GM21529 (cell line): ENCODE results near the gene GAB1.
A peak's percentile ranks its signal among the peaks of the same experiment; 100 is the strongest.

Experiments used
- ATAC-seq: cut with Tn5 transposase; IDR thresholded peaks from one replicate; pipeline ENCODE4 v1.9.1; 2021; ENCODE audit not compliant: unreplicated experiment

Gene GAB1

GRCh38 chr4:143407888-143408287, 71.2 kb downstream of the GAB1 start:
- ATAC-seq = no peak

GRCh38 chr4:143410015-143410414, 73.3 kb downstream of the GAB1 start:
- no peak for ATAC-seq

GRCh38 chr4:143411527-143412419, 75.1 kb downstream of the GAB1 start:
- ATAC-seq = no peak

GRCh38 chr4:143412420-143412758, 75.7 kb downstream of the GAB1 start:
- ATAC-seq = no peak

GRCh38 chr4:143417679-143418403, 81.2 kb downstream of the GAB1 start:
- ATAC-seq = peak; percentile 89

GRCh38 chr4:143420227-143420626, 83.6 kb downstream of the GAB1 start:
- peak; percentile 34 for ATAC-seq

GRCh38 chr4:143421609-143422008, 84.9 kb downstream of the GAB1 start:
- ATAC-seq = no peak

GRCh38 chr4:143424276-143424675, 87.6 kb downstream of the GAB1 start:
- ATAC-seq = no peak

GRCh38 chr4:143431526-143432257, 95.0 kb downstream of the GAB1 start:
- no peak for ATAC-seq

- no peak for ATAC-seq
Measured at GRCh38 chr4:143432258-143432591, 95.5 kb downstream of the GAB1 start.

- ATAC-seq = no peak
Measured at GRCh38 chr4:143433231-143433630, 96.6 kb downstream of the GAB1 start.

GRCh38 chr4:143435955-143436354, 99.3 kb downstream of the GAB1 start:
- no peak for ATAC-seq

GRCh38 chr4:143437476-143437875, 100.8 kb downstream of the GAB1 start:
- ATAC-seq = no peak

- ATAC-seq = no peak
Measured at GRCh38 chr4:143437937-143438336, 101.3 kb downstream of the GAB1 start.

- no peak for ATAC-seq
Measured at GRCh38 chr4:143438710-143439109, 102.0 kb downstream of the GAB1 start.

GRCh38 chr4:143441109-143441508, 104.4 kb downstream of the GAB1 start:
- ATAC-seq = no peak

GRCh38 chr4:143441678-143442077, 105.0 kb downstream of the GAB1 start:
- no peak for ATAC-seq

- no peak for ATAC-seq
Measured at GRCh38 chr4:143443728-143444127, 107.1 kb downstream of the GAB1 start.

- no peak for ATAC-seq
Measured at GRCh38 chr4:143451186-143451585, 114.5 kb downstream of the GAB1 start.

- no peak for ATAC-seq
Measured at GRCh38 chr4:143455211-143455610, 118.5 kb downstream of the GAB1 start.

GRCh38 chr4:143458966-143459365, 122.3 kb downstream of the GAB1 start:
- ATAC-seq = no peak
